GM10847 (cell line): ENCODE measurements around the gene IGF2BP1.

Source experiments
- POLR2A ChIP-seq: IDR thresholded peaks from 2 replicates; pipeline ENCODE4 v1.6.1; 2011; ENCODE audit not compliant: insufficient read length; ENCODE audit errors: extremely low read depth

Gene IGF2BP1

DNA sequence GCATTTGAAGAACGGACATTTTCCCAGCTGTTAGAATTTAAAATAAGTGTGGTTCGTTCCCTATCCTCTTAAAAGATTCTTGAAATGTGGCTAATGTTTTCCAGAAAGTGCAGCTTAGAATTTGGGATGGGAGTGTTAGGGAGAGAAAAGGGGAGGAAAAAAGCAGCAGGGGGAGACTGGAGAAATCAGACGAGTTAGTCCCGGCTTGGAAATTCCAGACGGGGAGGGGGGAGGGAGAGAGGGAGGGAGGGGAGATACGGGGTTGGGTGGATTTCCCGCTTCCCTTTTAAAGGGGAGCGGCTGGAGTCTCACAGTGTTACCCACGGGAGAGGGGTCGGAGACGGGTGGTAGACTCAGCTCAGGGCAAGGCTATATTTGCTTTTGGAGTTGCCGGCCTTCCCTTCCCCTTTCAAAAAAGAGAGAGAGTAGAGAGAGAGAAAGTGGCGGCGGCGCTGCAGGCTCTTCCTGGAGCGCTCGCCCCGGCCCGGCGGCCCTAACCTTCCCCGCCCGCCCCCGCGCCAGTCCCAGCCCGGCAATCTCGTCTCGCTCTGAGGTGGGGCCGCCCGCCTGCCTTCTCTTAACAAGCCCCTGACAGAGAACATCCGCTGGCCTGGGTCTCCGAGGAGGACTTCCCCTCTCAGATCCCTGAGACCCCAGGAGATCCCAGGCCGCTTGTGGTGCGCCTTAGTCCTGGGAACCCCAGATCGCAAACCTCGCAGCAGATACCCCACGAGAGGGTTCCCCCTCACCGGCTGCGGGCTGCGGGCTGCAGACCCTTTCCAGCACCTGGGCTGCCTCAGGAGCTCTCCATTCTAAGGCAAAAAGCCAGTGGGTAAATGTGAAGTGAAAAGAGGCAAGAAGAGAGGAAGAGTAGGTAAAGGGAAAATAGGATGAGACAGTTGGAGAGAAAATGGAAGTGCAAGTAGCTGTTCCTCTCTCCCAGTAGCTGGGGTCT is 6.6 kb downstream of the IGF2BP1 start:
- TF ChIP-seq POLR2A, result no peak

DNA sequence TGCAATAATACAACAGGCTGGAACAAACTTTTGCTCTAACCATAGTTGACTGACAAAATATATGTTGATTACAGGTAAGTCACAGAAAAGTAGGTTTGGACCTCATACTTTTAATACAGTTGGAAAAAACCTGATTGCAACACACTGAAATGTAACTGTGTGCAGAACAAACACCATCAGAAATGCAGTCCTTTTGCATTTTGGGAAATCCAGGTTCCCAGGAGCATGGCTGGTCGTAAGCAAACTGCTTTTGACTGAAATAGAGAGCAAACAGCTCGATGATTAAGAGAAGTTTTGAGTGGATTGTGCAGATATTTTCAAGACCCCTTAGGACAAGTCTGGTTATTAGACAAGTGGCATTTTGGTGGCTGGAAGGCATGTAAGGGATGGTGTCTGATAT is 8.0 kb downstream of the IGF2BP1 start:
- TF ChIP-seq POLR2A, result no peak

DNA sequence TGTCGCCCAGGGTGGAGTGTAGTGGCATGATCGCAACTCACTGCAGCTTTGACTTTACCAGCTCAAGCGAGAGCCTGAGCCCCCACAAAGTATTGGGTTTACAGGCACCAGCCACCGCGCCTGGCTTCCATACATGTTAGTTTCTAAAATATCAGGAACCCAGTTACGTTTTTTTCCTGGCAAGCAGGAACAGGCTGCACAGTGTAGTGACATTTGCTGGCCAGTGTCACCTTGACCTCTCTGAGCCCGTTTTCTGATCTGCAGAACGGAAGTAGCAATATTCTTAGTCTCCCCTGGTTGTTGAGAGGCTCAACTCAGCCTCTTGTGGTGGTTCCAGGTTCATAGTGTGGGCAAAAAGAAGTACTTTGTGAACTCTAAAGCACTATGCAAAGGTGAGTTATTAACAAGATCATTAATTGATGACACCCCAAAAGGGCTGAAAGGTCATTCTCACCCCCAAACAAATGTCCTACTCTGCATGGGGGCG is 15.6 kb downstream of the IGF2BP1 start:
- no peak for TF ChIP-seq POLR2A

DNA sequence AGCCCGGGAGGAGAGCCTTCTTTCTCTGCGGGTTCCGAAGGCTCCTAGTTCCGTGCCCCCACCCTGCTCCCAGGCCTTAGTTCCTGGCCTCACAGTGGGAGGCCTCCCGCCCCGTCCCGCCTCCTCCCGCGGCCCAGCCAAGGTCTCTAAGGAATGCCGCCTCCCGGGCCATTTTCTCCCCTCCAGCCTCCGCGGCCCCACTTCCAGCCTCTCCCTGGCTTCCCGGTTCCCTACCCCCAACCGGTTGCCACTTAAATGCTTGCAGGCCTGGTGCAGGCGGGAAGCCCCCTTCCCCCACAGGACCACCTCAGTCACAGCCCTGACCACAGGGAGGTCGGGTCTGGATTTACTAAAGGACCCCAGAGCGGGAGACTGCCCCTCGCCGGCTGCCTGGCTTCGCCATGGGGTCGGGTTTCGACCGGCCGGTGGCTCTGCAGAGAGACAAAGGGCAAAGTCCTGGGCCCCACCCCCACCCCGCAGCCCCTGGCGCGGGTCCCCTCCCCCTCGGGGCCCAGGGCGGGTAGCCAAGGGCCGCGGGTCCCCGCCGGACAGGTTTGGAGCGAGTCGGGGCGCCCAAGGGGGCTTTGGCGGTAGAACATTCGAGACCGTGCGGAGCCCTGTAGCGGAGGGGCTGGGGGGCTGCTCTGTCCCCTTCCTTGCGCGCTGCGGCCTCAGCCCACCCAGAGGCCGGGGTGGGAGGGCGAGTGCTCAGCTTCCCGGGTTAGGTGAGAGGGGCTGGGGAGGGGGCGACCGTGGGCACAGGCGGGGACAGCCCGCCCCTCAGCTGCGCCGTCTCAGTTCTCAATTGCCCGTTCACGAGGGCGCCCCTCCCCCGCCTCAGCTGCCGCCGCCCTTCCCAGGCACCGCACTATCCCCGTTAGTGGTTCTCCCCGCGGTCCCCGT is 16.4 kb downstream of the IGF2BP1 start:
- no peak for TF ChIP-seq POLR2A

DNA sequence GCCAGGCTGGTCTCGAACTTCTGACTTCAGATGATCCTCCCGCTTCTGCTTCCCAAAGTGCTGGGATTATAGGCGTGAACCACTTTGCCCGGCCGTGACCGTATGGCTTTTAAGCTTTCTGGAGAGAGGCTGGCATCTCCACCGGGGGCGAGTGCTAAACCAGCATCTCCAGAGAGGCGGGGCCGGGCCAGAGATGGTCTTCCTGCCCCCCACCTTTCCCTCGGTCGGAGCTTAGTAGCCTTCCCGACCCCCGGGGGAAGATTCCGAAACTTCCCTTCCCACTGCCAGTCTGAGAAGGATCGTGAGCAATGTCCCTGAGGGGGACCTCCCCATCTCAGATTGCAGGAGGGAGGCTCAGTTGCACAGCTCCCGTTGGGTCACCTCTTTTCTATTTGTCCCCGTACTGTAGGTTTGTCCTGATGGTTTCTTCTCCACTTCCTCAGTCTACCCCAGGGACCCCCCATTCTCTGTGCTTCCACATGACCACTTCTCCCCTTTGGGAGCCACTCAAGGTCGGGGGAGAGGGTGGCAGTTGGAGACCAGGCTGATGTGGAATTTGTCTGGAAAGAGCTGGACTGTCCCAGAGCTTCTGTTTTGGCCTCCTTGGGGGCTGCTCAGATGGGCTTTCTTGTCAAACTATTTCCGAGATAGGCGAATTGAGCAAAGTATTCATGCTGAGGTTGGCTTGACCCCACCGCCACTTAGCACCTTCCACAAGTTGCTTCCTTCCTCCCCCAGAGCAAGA is 18.2 kb downstream of the IGF2BP1 start:
- TF ChIP-seq POLR2A, result no peak

DNA sequence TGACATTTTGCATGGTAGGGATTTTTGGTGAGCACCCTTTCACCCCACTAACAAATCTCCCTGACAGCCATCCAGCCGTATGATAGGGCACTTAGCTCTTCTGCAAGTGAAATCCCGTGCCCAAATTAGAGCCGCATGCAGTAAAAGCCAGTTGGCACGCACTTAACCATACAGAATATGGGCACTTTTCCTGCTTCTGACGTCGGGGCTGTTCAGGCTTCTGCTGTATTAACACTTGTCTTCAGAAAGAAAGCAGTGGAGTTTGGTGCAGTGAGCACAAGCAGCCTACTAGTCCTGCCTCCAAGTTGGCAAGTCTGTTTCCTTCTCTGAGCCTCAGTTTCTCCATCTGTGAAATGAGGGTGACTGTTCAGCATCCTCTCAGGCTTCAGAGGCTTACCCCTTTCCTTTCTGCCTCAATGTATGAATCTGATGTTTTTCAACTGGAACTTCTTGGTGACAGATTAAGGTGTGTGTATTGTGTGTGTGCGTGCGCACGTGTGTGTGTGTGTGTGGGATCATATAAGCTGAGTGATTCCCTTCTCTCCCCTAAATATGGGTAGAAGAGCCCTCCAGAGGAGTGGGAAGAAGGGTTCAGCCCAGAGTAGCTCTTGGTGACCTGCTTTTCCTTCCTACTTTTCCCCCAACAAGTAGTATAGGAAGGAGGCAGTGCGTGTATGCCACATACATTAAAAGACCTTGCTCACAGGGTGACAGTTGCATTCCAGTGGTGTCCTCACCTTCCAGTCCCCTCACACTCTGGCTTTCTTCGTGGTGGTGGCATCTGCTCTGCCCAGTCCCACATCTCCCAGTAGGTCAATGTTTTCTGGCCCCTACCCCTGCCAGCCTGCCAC is 19.0 kb downstream of the IGF2BP1 start:
- no peak for TF ChIP-seq POLR2A

DNA sequence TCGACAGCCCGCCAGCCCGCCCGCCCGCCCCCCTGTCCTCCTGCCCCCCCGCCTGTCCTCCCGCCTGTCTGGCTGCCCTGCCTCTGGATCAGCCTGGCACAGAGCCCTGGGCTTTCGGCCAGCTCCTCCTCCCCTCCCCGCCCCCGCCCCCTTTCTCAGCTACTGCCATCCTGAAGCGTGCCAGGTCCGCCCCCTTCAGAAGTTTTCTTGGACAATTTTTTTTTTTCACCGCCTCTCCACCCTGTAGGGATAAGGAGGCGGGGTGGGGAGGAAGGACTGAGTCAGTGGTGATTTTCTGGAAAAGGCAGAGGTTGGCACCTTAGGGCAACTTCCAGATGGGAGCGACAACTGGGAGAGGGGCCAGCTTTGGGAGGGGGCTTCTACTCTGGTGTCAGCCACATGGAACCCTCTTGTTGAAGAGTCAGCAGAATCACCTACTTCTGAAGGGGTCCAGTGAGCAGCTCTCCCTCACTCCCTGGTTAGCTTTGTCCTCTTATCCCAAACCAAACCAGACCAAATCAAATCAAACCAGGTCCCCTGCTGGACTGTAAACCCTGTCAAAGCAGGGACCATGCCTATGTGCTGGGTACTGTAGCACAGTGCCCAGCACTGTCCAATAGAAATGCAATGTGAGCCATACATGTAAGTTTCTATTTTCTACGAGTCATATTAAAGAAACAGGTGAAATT is 19.7 kb downstream of the IGF2BP1 start:
- TF ChIP-seq POLR2A, result no peak

DNA sequence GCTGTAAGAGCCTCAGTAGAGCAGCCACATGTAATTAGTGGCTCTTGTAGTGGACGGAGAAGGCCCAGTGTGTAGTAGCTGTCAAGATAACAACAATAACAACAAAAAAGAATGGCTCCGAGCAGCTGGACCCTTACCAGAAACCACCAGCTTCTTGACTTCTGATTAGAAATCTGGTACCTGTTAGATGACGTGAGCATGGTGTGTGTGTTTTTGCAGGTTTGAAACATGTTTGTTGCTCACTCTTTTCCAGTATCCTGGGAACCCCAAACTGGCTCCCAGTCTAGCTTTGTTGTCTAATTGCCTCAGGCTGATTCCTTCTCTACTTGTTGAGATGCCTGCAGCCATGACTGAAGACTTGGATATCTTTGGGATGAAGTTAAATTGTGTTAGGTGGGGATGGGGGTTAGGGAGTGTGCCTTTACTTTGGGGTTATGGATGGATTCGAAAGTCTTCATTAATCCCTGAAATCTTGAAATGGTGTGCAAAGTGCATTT is 21.0 kb downstream of the IGF2BP1 start:
- TF ChIP-seq POLR2A, result no peak

DNA sequence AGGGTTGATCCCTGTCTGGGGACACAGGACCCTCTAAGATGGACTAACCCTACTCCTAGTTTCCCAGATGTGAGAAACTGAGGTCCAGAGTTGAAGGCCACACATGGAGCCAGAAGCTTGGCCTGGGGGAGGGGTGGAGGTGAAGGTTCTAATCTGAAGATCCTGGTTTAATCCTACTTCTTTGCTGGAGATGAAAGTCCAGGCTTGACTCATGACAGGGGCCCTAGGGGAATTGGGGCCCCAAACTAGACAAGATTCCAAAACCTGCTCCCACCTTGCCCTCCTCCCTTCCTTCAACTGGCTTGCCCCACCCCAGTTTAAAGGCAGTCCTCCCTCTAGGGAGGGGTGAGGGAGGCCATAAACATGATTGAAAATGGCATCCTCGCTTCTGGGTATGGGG is 21.6 kb downstream of the IGF2BP1 start:
- TF ChIP-seq POLR2A, result no peak

DNA sequence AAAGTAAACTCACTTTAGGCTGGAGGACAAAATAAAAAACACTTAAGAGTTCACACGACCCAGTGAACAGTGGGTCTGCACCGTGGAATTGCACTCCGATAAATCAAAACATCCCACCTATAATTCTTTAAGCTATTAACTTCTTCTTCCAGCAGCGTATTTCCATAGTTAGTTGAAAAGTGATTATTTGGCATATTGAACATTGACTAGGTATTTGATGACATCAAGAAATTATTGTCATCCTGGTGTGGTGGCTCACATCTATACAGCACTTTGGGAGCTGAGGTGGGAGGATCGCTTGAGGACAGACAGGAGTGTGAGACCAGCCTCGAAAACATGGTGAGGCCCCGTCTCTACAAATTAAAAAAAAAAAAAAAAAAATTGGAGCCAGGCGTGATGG is 23.4 kb downstream of the IGF2BP1 start:
- TF ChIP-seq POLR2A, result no peak

DNA sequence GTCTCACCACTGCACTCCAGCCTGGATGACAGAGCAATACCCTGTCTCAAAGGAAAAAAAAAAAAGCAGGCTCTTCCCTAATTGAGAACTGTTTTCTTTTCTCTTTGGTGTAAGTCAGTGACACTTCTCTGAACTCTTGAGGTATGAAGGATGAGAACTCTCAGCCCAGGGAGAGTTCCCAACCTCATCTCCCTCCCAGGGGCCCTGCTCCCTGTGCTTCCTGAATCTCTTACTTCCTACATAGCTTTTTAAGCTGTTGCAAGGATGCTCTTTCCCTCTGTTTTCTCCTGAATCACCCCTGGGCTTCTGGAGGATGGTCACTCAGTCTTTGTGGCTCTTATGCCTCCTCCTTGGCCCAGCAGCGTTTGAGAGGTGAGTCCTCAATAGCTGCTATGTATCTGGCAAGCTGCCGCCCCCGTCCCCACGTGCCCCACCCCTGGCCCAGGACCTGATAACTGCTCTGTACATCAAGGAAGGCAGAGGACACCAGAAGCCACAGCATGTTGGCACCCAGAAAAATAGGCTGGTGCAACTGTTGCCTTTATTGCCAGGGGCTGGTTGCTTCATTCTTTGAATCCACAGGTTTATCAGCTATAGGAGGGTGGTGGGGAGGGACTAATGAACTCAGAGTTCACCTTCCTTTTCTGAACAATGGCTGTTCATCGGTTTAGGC is 24.0 kb downstream of the IGF2BP1 start:
- TF ChIP-seq POLR2A, result no peak

DNA sequence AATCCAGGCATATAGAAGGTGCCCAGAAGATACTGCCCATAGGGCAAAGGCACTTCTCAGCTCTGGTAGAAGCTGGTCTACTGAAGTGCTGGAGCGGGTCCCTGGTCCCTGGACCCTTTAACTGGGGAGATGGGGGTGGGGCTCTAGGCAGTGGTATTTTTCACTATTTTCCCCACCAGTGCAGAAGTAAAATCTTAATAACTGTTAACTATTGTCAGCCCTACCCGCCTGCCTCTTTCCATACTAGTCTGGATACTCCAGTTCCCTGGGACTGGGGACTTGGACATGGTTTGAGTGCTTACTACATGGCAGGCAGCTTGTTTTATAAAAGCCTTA is 24.6 kb downstream of the IGF2BP1 start:
- TF ChIP-seq POLR2A, result no peak

DNA sequence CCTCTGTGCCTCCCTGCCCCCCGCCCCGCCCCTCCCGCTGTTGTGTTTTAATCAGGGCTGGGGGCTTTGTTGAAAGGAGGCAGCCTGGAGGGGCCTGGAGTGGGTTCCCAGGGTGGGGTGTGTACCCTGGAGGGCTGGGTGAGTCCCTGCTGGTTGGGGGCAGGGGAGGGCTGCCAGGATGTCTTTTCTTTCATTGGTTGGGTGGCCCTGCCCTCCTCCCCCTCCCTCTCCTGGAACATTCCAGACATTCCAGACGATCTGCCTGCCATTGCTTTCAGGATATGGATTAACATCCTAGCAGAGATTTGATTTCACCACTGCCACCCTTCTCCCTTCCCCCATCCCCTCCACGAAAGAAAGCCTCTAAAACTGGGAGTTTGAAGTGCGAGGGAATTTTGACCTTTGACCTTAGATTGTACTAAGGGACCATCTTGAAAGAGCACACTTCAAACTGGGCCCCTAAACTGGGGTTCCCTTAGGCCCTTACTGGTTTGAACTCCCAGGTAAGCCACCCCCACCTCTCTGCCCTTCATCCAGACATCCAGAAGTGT is 25.3 kb downstream of the IGF2BP1 start:
- no peak for TF ChIP-seq POLR2A
